Epithelial cell of esophagus (primary cell): ENCODE data around the gene CEP164.
A peak's percentile ranks its signal among the peaks of the same experiment; 100 is the strongest.

Source experiments
- DNase-seq: peaks from one replicate; pipeline ENCODE4 v3.0.0; 2010; ENCODE audit warnings: low read depth
- H3K4me3 ChIP-seq: 2 replicates; pipeline ENCODE4 v1.5.1; 2011; ENCODE audit warnings: mild to moderate bottlenecking, low read length, control low read depth
- TF ChIP-seq, protein P1 (sequence below): IDR thresholded peaks from 2 replicates; pipeline ENCODE4 v1.5.1; 2011; ENCODE audit warnings: low read depth, mild to moderate bottlenecking, low read length, control low read depth, inconsistent platforms; ENCODE audit not compliant: insufficient read depth; ENCODE audit errors: missing control alignments

The CEP164 gene

DNA sequence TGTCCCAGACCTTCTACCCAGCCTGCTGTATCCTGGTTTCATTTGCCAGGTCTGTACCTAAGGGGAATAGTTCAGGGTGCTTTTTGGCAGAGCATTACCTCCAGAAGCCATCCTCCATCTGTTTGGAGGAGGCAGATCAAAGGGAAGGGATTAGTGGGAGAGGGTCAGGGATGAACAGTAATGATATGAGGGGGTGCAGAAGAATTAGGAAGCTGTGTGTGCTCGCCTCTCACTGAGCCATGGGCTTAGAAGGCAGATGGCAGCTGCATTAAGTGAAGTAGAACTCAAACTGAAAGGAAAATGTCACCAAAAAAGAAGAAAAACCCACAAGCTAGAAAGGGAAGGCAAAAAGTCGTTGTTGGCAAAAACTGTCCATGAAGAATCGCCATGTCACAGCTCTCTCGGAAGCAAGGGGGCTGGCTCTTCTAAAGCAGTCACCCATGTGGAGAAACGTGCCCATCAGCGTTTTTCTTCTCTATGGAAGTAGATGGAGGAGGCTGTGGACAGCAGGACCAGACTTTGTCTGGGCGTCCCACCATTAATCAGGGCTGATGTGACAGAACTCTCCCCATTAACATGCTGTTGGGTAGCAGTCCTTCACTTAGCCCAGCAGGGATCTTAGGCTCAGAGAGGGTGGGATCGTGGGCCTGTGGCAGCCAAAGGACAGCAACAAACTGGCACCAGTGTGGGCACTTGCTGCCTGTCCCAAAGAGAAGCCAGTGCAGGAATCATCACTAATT is 46.8 kb downstream of the CEP164 start:
- H3K4me3 ChIP-seq: no peak overlapping the region
- TF ChIP-seq, protein P1, sequence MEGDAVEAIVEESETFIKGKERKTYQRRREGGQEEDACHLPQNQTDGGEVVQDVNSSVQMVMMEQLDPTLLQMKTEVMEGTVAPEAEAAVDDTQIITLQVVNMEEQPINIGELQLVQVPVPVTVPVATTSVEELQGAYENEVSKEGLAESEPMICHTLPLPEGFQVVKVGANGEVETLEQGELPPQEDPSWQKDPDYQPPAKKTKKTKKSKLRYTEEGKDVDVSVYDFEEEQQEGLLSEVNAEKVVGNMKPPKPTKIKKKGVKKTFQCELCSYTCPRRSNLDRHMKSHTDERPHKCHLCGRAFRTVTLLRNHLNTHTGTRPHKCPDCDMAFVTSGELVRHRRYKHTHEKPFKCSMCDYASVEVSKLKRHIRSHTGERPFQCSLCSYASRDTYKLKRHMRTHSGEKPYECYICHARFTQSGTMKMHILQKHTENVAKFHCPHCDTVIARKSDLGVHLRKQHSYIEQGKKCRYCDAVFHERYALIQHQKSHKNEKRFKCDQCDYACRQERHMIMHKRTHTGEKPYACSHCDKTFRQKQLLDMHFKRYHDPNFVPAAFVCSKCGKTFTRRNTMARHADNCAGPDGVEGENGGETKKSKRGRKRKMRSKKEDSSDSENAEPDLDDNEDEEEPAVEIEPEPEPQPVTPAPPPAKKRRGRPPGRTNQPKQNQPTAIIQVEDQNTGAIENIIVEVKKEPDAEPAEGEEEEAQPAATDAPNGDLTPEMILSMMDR: no peak
- DNase-seq: no peak

DNA sequence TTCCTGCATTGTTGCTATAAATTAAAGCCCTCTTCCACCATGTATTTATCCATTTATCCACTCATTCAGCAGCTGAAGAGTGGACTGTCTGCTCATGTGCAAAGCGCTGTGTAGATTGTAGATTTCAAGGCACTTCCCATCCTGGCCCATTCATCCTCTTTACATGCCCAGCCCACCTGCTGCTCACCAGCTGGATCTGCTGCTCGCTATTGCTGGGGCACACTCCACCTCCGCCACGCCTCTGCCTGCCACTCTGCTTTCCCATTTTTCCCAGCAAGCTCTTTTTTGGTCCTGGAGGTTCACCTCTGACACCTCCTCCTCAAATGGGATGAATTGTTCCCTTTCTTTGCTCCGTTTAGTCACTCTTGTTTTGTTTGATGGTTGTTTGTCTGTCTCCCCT is 48.3 kb downstream of the CEP164 start:
- DNase-seq: no peak
- no peak overlapping the region for H3K4me3 ChIP-seq
- TF ChIP-seq, protein P1: no peak

DNA sequence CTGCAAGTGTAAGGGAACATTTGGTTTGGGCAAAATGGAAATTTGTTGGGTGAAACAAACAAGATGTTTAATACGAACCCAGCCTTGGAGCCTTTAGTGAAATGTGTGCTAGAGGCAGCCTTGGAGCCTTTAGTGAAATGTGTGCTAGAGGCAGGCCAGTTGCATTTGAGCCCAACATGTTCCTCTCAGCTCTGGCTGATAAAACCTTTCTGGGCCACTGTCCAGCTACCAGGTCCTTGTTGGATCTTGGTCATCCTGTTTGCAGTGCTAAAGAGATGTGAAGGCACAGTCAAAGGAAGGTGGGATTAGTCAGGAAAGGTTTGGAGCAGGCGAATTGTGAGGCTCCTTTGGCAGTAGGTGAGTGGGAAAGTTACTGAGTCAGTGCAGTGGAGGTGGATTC is 48.9 kb downstream of the CEP164 start:
- TF ChIP-seq, protein P1: no peak
- no peak overlapping the region for H3K4me3 ChIP-seq
- DNase-seq: no peak

DNA sequence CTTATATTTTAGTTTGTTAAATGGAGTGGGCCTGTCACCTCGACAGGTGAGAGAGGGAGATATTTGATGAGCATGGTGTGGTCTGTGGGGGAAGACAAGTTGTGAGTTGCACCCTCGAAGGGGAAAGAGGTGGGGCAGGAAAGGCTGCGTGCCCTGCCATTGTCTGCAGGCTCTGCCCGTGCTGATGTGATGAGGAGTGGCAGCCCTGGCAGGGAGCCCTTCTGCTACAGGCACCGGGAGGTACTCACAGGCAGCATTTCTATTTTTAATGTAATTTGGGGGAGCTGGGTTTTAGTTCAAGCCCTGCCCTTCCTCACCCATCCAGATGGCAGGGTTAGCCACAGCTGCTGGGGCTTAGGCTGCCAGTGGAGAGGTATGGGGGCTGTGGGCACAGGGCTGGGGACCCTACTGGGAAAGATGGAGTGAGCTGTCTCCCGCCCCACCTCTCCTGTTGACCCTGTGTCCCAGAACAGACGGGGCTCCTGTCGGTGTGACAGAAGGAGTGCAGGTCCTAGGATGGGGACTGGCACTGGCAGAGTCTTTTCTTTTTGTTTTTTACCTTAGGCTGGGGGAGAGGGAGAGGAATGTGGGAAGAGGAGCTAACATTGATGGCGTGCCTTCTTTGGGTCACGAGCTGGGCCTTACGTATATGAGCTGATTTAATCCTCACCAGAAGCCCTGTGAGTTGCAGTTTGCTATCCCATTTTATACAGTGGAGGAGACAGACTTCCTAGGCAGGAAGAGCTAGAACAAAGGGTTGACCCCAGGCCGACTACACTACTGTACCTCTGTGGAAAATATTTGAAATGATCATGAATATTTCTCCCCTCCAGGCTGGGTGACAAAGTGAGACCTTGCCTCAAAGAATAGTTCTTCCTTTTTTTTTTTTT is 51.6 kb downstream of the CEP164 start:
- peak; percentile 15 for DNase-seq
- TF ChIP-seq, protein P1: no peak
- no peak overlapping the region for H3K4me3 ChIP-seq

DNA sequence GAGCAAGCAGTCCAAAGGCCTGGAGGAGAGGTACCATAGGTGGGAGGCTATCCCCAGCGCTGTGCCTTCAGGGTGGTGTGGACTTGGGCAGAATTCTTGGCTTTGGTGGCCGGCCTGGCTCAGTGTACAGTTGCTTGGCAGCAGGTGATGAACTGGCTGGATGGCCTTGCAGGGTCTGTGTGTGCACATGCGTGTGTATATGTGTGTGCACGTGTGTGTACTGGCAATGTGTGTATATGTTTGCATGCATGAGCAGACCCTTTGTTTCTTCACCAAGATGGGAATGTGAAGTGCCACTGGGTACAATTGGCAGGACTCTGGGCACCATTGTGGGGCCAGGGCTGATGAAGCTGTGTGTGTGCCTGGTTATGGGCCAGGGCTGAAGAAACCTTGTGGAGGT is 53.0 kb downstream of the CEP164 start:
- no peak overlapping the region for H3K4me3 ChIP-seq
- no peak for DNase-seq
- TF ChIP-seq, protein P1: no peak

DNA sequence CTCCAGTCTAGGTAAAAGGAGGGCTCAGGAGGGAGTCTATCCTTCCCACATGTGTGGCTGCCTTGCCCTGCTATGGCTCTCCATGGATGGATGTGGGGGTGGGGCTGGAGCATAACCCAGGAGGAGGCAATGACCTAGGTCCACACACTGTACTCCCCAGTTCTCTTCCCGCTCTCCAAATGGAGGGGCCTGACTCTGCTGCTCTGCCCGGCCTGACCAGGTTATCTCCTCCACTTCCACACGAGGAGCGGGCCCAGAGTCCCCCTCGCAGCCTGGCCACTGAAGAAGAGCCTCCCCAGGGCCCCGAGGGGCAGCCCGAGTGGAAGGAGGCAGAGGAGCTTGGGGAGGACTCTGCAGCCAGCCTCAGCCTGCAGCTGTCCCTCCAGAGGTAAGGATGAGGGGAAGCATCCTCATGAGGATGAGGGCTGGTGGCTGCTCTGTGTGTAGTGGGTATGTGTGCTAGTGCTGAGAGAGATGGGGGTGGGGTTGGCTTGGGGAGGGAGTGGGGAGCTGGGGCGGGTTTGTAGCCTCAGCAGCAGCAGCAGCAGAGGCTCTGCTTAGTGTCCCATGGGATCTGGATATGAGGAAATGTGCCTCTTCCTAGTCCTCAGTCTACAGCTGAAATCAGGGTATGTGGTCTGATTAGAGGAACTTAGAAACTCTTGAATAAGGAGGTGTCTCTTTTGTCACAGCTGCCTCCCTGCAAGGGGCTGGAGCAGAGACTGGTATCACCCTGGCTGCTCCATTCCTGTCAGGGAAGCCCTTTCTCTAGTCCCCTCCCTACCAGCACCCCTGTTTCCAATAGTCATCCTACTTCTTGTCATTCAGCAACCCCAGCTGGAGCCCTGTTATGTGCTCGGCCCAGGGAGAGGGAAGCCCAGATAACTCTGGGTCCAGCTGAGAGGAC is 54.1 kb downstream of the CEP164 start:
- no peak for DNase-seq
- TF ChIP-seq, protein P1: no peak
- H3K4me3 ChIP-seq: no peak overlapping the region
